ENCODE measurements around the gene CD46. TPM values are rescaled to one million over a fixed set of nuclear protein-coding genes. Genes with fewer than 3 reads are reported as not detected.

Gene CD46
- total and polyA plus RNA-seq, 12 donors: 44.0 to 114 (median 94.6) TPM

- DNase-seq (no peak), ATAC-seq (peak in 2 of 8 donors; percentile 13 to 20)
- peaks cover 25 to 93% (median 85%) of the 10 kb centered on the region in 9 donors for H3K4me1 ChIP-seq
- intact Hi-C loops (cut with DNase I): loop anchor here in 1 of 10 donors (10.0 kb wide), 1 partner anchor 408 kb away; the partner anchor contains the start of gene PLXNA2
- H3K4me3 ChIP-seq: no peak overlapping the region
- no peak for TF ChIP-seq CTCF (IDR thresholded peaks at IDR 0.05)
- no peaks in the 10 kb centered on the region for H3K9me3 ChIP-seq
- H3K27ac ChIP-seq: peak overlapping the region in 9 of 10 donors; percentile 6 to 96 (median 46)
- no peaks in the 10 kb centered on the region for H3K27me3 ChIP-seq
- WGBS, 2 donors: 59 to 60% methylated on average over 15 of the region's 15 CpGs
- H3K36me3 ChIP-seq: peaks cover 0 to 26% (median 0%) of the 10 kb centered on the region in 9 donors
Measured at GRCh38 chr1:207836591-207837347, 84.9 kb downstream of the CD46 start.

GRCh38 chr1:207837673-207838072, 85.8 kb downstream of the CD46 start:
- intact Hi-C loops (cut with DNase I): loop anchor here in 1 of 10 donors (10.0 kb wide), 1 partner anchor 407 kb away; the partner anchor contains the start of gene PLXNA2
- ATAC-seq (no peak), DNase-seq (no peak)
- Histone ChIP-seq H3K9me3 (no peaks in the 10 kb centered on the region), H3K27ac (peak overlapping the region in 8 of 10 donors; percentile 15 to 96 (median 54)), H3K4me1 (peaks cover 25 to 93% (median 78%) of the 10 kb centered on the region in 9 donors), H3K4me3 (no peak overlapping the region), H3K27me3 (no peaks in the 10 kb centered on the region), H3K36me3 (peaks cover 0 to 32% (median 0%) of the 10 kb centered on the region in 9 donors)
- no peak for TF ChIP-seq CTCF (IDR thresholded peaks at IDR 0.05)
- WGBS, 2 donors: 92 to 93% methylated on average over 4 of the region's 4 CpGs

- Histone ChIP-seq H3K4me1 (peaks cover 25 to 86% (median 71%) of the 10 kb centered on the region in 9 donors), H3K36me3 (peaks cover 0 to 38% (median 0%) of the 10 kb centered on the region in 9 donors), H3K4me3 (no peak overlapping the region), H3K27ac (peak overlapping the region; percentile 15 to 96 (median 49)), H3K27me3 (no peaks in the 10 kb centered on the region), H3K9me3 (no peaks in the 10 kb centered on the region)
- DNase-seq (peak; percentile 76 to 79), ATAC-seq (peak; percentile 85 to 96 (median 92))
- WGBS, 2 donors: 39 to 48% methylated on average over 15 of the region's 15 CpGs
- intact Hi-C loops (cut with DNase I): loop anchor here in 1 of 10 donors (10.0 kb wide), 1 partner anchor 406 kb away; the partner anchor contains the start of gene PLXNA2
- TF ChIP-seq CTCF (IDR thresholded peaks at IDR 0.05): no peak
Measured at GRCh38 chr1:207838156-207839082, 86.6 kb downstream of the CD46 start.

GRCh38 chr1:207839083-207839413, 87.2 kb downstream of the CD46 start:
- H3K27ac ChIP-seq: peak overlapping the region; percentile 15 to 96 (median 44)
- intact Hi-C loops (cut with DNase I): loop anchor here in 1 of 10 donors (10.0 kb wide), 1 partner anchor 406 kb away; the partner anchor contains the start of gene PLXNA2
- DNase-seq (no peak), ATAC-seq (no peak)
- H3K4me3 ChIP-seq: no peak overlapping the region
- no peaks in the 10 kb centered on the region for H3K9me3 ChIP-seq
- peaks cover 25 to 81% (median 66%) of the 10 kb centered on the region in 9 donors for H3K4me1 ChIP-seq
- no peak for TF ChIP-seq CTCF (IDR thresholded peaks at IDR 0.05)
- no peaks in the 10 kb centered on the region for H3K27me3 ChIP-seq
- peaks cover 0 to 38% (median 0%) of the 10 kb centered on the region in 9 donors for H3K36me3 ChIP-seq
